OCI-LY1 (cell line): ENCODE results near the gene MNX1.

ENCODE experiments used
- H2AFZ ChIP-seq: fragments of 200-600 bp; sonication (generic), shearing (Covaris generic); 2 replicates; pipeline ENCODE4 v1.6.0; 2014; ENCODE audit warnings: antibody characterized with exemption, mild to moderate bottlenecking, low read length
- H3F3A ChIP-seq: fragments of 200-600 bp; sonication (generic), shearing (Covaris generic); 2 replicates; pipeline ENCODE4 v1.6.0; 2014; ENCODE audit warnings: mild to moderate bottlenecking, antibody characterized with exemption, low read length, moderate library complexity; ENCODE audit not compliant: insufficient read depth
- H3K27ac ChIP-seq: fragments of 200-600 bp; sonication (generic); 2 replicates; pipeline ENCODE4 v1.5.1; 2014; ENCODE audit warnings: low read length, mixed run types, mild to moderate bottlenecking, low read depth; ENCODE audit not compliant: poor library complexity, severe bottlenecking
- H3K27me3 ChIP-seq: fragments of 200-600 bp; sonication (generic); 2 replicates; pipeline ENCODE4 v1.6.0; 2014; ENCODE audit warnings: antibody characterized with exemption, mild to moderate bottlenecking, low read length, moderate library complexity; ENCODE audit not compliant: insufficient read depth
- H3K36me3 ChIP-seq: fragments of 200-600 bp; sonication (generic); 2 replicates; pipeline ENCODE4 v1.6.1; 2014; ENCODE audit warnings: mild to moderate bottlenecking, antibody characterized with exemption, low read length, moderate library complexity, mixed read lengths; ENCODE audit not compliant: insufficient read depth
- H3K4me1 ChIP-seq: fragments of 200-600 bp; sonication (generic); 2 replicates; pipeline ENCODE4 v1.5.1; 2014; ENCODE audit warnings: mild to moderate bottlenecking, low read length, moderate library complexity; ENCODE audit not compliant: insufficient read depth, severe bottlenecking
- H3K4me2 ChIP-seq: fragments of 200-600 bp; sonication (generic), shearing (Covaris generic); 2 replicates; pipeline ENCODE4 v1.6.1; 2014; ENCODE audit warnings: low read length
- H3K4me3 ChIP-seq: fragments of 200-600 bp; sonication (generic); 2 replicates; pipeline ENCODE4 v1.5.1; 2014; ENCODE audit warnings: low read length, low read depth, mild to moderate bottlenecking, mixed read lengths; ENCODE audit not compliant: poor library complexity, severe bottlenecking
- H3K79me2 ChIP-seq: fragments of 200-600 bp; shearing (Covaris generic); 2 replicates; pipeline ENCODE4 v1.6.1; 2016; ENCODE audit warnings: mixed run types, low read length, mixed read lengths; ENCODE audit not compliant: insufficient read depth
- H3K9ac ChIP-seq: fragments of 200-600 bp; sonication (generic), shearing (Covaris generic); 2 replicates; pipeline ENCODE4 v1.6.1; 2014; ENCODE audit warnings: mild to moderate bottlenecking, low read length, mixed read lengths
- H3K9me2 ChIP-seq: fragments of 200-600 bp; sonication (generic), shearing (Covaris generic); 2 replicates; pipeline ENCODE4 v1.6.1; 2014; ENCODE audit warnings: low read depth, mild to moderate bottlenecking, low read length, mixed read lengths
- H3K9me3 ChIP-seq: fragments of 200-600 bp; shearing (Covaris generic); 2 replicates; pipeline ENCODE4 v1.6.1; 2014; ENCODE audit warnings: low read length, mixed read lengths
- H4K20me1 ChIP-seq: fragments of 200-600 bp; sonication (generic), shearing (Covaris generic); 2 replicates; pipeline ENCODE4 v1.6.0; 2016; ENCODE audit warnings: mild to moderate bottlenecking, low read length; ENCODE audit not compliant: insufficient read depth
- CTCF ChIP-seq: fragments of 200-600 bp; sonication (generic), shearing (Covaris generic); IDR thresholded peaks from 2 replicates; pipeline ENCODE4 v1.5.1; 2017; ENCODE audit warnings: mild to moderate bottlenecking, antibody characterized with exemption, low read length, moderate library complexity, mixed read lengths
- EZH2 ChIP-seq: fragments of 200-600 bp; sonication (generic), shearing (Covaris generic); IDR thresholded peaks from 2 replicates; pipeline ENCODE4 v1.8.0; 2017; ENCODE audit warnings: borderline replicate concordance, mixed run types, mild to moderate bottlenecking, antibody characterized with exemption, low read length, moderate library complexity, mixed read lengths

MNX1 gene

GRCh38 chr7:157032128-157032527 is 21.7 kb upstream of the MNX1 start:
- Histone ChIP-seq H3K9me3 (peaks cover 5% of the 10 kb centered on the region; the same call in 1 of the 2 replicates), H3K27me3 (peaks cover 15% of the 10 kb centered on the region; the same call in 1 of the 2 replicates), H2AFZ (no peak overlapping the region), H3K79me2 (no peaks in the 10 kb centered on the region), H3K4me1 (no peaks in the 10 kb centered on the region), H3K36me3 (no peaks in the 10 kb centered on the region), H3K4me3 (no peak overlapping the region), H3K9me2 (no peaks in the 10 kb centered on the region), H3F3A (no peaks in the 10 kb centered on the region), H4K20me1 (no peaks in the 10 kb centered on the region), H3K9ac (no peak overlapping the region), H3K27ac (no peak overlapping the region), H3K4me2 (no peak overlapping the region)
- TF ChIP-seq EZH2, result no peak
- TF ChIP-seq CTCF, result no peak

- H3K27ac ChIP-seq, result no peak overlapping the region
- no peaks in the 10 kb centered on the region for H3F3A ChIP-seq
- no peaks in the 10 kb centered on the region for H3K9me2 ChIP-seq
- H3K4me1 ChIP-seq, result no peaks in the 10 kb centered on the region
- no peaks in the 10 kb centered on the region for H4K20me1 ChIP-seq
- H3K4me3 ChIP-seq, result no peak overlapping the region
- no peaks in the 10 kb centered on the region for H3K9me3 ChIP-seq
- no peak overlapping the region for H2AFZ ChIP-seq
- H3K4me2 ChIP-seq, result no peak overlapping the region
- H3K9ac ChIP-seq, result no peak overlapping the region
- H3K36me3 ChIP-seq, result no peaks in the 10 kb centered on the region
- no peak for TF ChIP-seq EZH2
- TF ChIP-seq CTCF, result no peak
- no peaks in the 10 kb centered on the region for H3K79me2 ChIP-seq
- peaks cover 5% of the 10 kb centered on the region; the same call in 1 of the 2 replicates for H3K27me3 ChIP-seq
Measured at GRCh38 chr7:157028199-157028903, 17.9 kb upstream of the MNX1 start.

- no peaks in the 10 kb centered on the region for H3K9me3 ChIP-seq
- H3K36me3 ChIP-seq, result no peaks in the 10 kb centered on the region
- H3F3A ChIP-seq, result no peaks in the 10 kb centered on the region
- no peak overlapping the region for H3K27ac ChIP-seq
- no peaks in the 10 kb centered on the region for H3K9me2 ChIP-seq
- H3K4me1 ChIP-seq, result no peaks in the 10 kb centered on the region
- H3K27me3 ChIP-seq, result peaks cover 12% of the 10 kb centered on the region; the same call in 1 of the 2 replicates
- no peaks in the 10 kb centered on the region for H4K20me1 ChIP-seq
- TF ChIP-seq EZH2, result no peak
- TF ChIP-seq CTCF, result no peak
- no peak overlapping the region for H3K4me2 ChIP-seq
- no peak overlapping the region for H3K9ac ChIP-seq
- H3K4me3 ChIP-seq, result no peak overlapping the region
- no peak overlapping the region for H2AFZ ChIP-seq
- no peaks in the 10 kb centered on the region for H3K79me2 ChIP-seq
Measured at GRCh38 chr7:157027568-157028198, 17.2 kb upstream of the MNX1 start.
